GM18519 (cell line): Measurements from ENCODE around the gene SANBR.

ENCODE experiments used
- ATAC-seq: cut with Tn5 transposase; IDR thresholded peaks from one replicate; pipeline ENCODE4 v1.9.1; 2021; ENCODE audit warnings: mild to moderate bottlenecking, moderate library complexity; ENCODE audit not compliant: unreplicated experiment, low FRiP score

SANBR gene

DNA sequence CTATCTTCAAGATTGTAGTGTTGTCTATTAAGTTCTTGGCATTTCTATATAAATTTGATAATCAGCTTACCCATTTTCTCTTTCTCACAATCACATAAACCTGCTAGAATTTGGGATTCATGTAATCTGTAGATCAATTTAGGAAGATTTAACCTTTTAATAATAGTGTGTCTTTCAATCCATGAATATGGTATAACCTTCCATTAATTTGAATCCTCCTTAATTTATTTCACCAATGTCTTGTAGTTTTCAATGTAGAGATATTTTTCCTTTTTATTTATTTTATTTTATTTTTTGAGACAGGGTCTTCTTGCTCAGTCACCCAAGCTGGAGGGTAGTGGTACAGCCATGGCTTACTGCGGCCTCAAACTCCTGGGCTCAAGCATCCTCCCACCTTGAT, 20.2 kb downstream of the SANBR start:
- no peak for ATAC-seq

DNA sequence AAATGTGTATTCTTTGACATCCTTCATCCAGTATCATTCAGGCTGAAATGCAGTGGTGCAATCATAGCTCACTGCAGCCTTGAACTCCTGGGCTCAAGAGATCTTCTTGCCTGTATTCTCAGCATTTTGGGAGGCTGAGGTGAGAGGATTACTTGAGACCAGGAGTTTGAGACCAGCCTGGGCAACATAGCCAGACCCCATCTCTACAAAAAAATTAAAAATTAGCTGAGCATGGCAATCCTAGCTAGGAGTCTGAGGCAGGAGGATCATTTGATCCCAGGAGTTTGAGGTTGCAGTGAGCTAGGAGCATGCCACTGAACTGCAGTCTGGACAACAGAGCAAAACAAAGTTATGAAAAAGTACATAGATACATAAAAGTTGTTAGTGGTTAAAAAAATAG, 24.1 kb downstream of the SANBR start:
- no peak for ATAC-seq

DNA sequence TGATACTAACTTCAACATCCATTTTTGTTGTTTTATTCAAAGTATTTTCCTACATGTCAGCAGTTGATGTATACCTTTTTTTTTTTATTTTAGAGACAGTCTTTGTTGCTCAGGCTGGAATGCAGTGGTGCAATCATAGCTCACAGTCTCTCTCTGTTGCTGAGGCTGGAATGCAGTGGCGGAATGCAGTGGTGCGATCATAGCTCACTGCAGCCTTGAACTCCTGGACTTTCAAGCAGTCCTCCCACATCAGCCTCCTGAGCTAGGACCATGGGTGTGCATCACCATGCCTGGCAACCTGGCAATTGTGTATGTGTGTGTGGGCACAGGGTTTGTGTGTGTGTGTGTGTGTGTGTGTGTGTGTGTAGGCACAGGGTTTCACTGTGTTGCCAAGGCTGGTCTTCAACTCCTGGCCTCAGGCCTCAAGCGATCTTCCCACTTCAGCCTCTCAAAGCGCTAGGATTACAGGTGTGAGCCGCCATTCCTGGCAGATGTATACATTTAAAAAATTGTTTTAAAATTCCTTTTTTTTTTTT, 24.8 kb downstream of the SANBR start:
- no peak for ATAC-seq

DNA sequence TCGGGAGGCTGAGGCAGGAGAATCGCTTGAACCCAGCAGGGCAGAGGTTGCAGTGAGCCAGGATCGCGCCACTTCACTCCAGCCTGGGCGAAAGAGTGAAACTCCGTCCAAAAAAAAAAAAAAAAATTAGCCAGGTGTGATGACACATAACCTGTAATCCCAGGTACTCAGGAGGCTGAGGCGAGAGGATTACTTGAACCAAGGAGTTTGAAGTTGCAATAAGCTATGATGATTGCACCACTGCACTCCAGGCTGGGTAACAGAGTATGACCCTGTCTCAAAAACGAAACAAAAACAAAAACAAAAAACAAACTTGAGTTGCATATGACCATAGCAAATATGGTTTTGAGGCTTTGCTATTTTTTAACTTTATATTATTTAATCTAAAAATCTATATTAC, 25.8 kb downstream of the SANBR start:
- no peak for ATAC-seq

DNA sequence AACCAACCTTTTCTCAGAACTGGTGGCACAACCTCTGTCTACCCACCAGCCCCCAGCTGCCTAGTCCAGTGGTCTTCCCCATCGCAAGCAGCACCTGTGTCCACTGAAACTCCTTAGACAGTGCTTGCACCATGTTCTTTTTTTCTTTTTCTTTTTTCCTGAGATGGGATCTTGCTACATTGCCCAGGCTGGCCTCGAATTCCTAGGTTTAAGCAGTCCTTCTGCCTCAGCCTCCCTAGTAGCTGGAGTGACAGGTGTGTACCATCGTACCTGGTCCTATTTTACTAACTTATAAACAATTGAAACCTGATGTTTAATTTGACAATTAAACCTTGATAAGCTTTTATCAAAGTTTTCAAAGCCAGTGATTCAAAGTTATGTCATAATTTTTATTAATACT, 30.8 kb downstream of the SANBR start:
- no peak for ATAC-seq

DNA sequence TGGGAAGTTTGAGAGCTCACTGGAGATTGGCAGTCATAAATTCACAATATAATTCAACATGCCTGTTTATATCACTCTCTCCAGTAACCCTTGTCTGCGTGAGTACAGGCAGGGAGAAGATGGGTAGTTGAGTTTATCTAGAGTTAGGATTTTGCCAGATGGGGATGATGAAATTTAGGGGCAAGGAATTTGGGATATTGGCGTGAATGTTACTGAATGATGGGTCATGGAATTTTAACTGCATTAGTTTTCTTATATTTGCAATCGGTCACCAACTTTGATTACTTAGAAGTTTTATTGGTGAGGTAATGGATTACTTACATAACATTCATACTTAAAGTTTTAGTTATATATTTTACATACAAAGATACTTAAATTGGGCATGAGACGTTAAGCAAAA, 35.1 kb downstream of the SANBR start:
- no peak for ATAC-seq

DNA sequence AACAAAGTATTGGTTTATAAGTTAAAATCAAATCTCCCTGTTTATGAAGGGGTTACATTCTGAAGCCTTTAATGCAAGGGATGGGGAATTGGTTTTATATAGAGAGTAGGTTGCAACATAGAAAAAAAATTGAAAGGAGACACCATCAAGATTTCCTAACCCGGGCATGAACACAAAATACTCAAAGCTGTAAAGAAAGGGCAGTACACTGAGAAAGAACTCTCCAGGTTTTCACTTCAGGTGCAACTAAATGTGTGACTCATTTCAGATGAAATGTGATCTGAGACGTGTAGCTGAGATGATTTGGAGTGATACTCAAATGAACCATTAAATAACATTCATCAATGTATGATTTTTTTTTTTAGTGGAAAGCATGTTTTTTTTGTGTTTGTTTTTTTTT, 43.6 kb downstream of the SANBR start:
- no peak for ATAC-seq

DNA sequence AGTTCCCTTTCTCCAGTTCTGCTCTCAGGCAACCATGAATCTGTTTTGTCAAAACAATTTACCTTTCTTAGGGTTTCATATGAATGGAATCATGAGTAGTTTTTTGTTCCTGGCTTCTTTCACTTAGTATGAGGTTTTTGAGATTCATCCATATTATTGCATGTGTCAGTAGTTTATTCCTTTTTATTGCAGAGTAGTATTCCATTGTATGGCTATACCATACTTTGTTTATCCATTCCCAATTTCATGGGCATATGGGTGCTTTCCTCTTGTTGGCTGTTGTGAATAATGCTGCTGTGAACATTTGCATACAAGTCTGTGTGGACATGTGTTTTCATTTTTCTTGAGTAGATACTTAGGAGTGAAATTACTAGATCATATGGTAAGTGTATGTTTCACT, 46.0 kb downstream of the SANBR start:
- ATAC-seq = no peak

DNA sequence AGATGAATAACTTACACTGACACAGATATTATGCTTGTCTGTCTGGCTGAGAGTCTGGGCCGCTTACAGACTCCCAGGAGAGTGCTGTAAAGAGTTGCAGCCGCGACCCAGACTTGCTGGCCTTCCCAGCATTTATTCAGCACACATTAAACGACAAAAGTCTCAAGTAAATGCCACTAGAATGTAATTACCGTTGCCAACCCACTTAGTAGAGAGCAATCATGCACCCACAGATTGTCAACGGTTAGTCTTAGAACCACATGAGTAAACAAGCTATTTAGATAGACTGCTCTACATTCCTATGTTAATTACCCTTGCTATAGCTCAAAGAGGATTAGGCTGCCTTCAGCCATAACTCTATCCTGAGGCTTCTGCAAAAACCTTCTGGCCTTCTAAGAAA, 48.5 kb downstream of the SANBR start:
- ATAC-seq = no peak
